Measurements from ENCODE around the gene DOK5.

DNA sequence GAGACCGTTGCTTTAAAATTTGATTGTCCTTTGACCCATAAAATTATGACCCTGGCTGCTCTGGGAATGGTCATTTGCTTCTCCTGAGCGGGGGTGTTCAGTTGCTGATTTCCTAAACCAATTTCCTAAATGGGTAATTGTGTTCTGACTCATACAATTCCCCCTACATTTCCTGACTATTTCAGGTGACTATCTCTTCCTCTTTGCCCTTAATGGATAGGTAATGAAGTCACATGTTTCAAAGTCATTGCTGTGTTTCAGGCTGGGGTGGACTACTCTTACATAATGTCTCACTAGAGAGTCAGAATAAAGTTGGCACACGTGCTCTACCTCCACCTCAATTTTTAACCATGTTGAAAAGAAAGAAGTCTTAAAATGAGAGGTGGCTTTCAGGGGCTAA, 109.8 kb downstream of the DOK5 start:
- TF ChIP-seq, protein P1, sequence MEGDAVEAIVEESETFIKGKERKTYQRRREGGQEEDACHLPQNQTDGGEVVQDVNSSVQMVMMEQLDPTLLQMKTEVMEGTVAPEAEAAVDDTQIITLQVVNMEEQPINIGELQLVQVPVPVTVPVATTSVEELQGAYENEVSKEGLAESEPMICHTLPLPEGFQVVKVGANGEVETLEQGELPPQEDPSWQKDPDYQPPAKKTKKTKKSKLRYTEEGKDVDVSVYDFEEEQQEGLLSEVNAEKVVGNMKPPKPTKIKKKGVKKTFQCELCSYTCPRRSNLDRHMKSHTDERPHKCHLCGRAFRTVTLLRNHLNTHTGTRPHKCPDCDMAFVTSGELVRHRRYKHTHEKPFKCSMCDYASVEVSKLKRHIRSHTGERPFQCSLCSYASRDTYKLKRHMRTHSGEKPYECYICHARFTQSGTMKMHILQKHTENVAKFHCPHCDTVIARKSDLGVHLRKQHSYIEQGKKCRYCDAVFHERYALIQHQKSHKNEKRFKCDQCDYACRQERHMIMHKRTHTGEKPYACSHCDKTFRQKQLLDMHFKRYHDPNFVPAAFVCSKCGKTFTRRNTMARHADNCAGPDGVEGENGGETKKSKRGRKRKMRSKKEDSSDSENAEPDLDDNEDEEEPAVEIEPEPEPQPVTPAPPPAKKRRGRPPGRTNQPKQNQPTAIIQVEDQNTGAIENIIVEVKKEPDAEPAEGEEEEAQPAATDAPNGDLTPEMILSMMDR (IDR thresholded peaks at IDR 0.05; ENCODE audit: insufficient read depth, low read length, poor library complexity, severe bottlenecking), result no peak
- no peak for TF ChIP-seq EZH2phosphoT487 (conservative IDR thresholded peaks at IDR 0.05; ENCODE audit: low read length)

Measured in SU-DHL-6 (cell line).